ENCODE data around the gene CAPN10. TPM values are rescaled to one million over a fixed set of nuclear protein-coding genes. Genes with fewer than 3 reads are reported as not detected.
"Not testable (repeated sequence)": the region's sequence is repeated elsewhere in the genome, so short reads cannot be mapped to it uniquely, and the experiment has no call there.

Gene CAPN10
- total RNA-seq, 4 donors from 2014 or later, result 2.8 to 39.6 (median 21.6) TPM

GRCh38 chr2:240560480-240561324, 25.8 kb upstream of the CAPN10 start:
- Histone ChIP-seq H3K27ac (peak overlapping the region; percentile 94 to 98), H3K4me3 (peak overlapping the region; percentile 64 to 74), H3K27me3 (peaks cover 0 to 7% of the 10 kb centered on the region in 2 donors), H3K4me1 (peaks cover 3 to 17% of the 10 kb centered on the region in 2 donors), H3K9me3 (no peaks in the 10 kb centered on the region), H3K36me3 (no peaks in the 10 kb centered on the region)
- intact Hi-C loops (cut with DNase I; ENCODE audit: low total_unique reads), result no loop called here
- TF ChIP-seq CTCF (IDR thresholded peaks at IDR 0.05) (peak; percentile 28 to 49 (median 32)), POLR2A (IDR thresholded peaks at IDR 0.05) (peak; percentile 56 to 93)
- peak; percentile 100 for DNase-seq

DNA sequence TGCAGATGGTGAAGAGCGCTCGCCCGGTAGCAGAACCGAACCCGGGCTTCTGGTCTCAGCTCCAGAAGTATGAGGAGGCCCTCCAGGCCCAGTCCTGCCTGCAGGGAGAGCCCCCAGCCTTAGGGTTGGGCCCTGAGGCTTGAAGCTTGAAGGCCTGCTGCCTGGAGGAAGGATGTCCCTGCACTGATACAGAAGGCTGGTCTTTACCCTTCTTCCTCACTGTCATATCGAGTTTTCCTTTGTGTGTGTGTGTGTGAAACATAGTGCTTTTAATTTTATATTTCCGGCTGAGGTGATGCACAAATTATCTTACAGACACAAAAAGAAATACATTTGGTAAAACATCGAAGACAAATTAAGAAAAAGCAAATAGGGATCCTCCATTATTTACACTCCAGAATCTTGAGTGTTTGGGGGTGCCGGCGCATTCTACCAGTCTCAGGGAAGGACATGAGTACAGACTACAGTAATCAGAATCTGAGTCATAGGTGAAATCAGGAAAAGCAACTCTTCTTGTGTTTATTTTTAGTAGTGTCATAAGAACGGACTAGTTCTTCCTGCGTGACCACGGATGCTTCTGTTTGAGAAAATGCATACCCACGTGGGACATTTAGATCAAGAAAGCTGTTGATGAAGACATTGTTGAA, 25.1 kb upstream of the CAPN10 start:
- Histone ChIP-seq H3K4me3 (peak overlapping the region; percentile 32 to 64), H3K27me3 (peaks cover 0 to 7% of the 10 kb centered on the region in 2 donors), H3K36me3 (no peaks in the 10 kb centered on the region), H3K9me3 (no peaks in the 10 kb centered on the region), H3K27ac (peak overlapping the region; percentile 80 to 94), H3K4me1 (peaks cover 8 to 23% of the 10 kb centered on the region in 2 donors)
- TF ChIP-seq POLR2A (IDR thresholded peaks at IDR 0.05) (no peak), CTCF (IDR thresholded peaks at IDR 0.05) (peak in 1 of 4 experiments; percentile 3)
- DNase-seq, result no peak
- intact Hi-C loops (cut with DNase I; ENCODE audit: low total_unique reads), result no loop called here

GRCh38 chr2:240563231-240563630, 23.3 kb upstream of the CAPN10 start:
- H3K4me1 ChIP-seq, result peaks cover 8 to 25% of the 10 kb centered on the region in 2 donors
- H3K36me3 ChIP-seq; H3K27ac ChIP-seq; H3K4me3 ChIP-seq; H3K9me3 ChIP-seq; intact Hi-C loops (cut with DNase I; ENCODE audit: low total_unique reads); H3K27me3 ChIP-seq: not testable (repeated sequence)
- peak in 1 of 2 donors; percentile 13 for DNase-seq

DNA sequence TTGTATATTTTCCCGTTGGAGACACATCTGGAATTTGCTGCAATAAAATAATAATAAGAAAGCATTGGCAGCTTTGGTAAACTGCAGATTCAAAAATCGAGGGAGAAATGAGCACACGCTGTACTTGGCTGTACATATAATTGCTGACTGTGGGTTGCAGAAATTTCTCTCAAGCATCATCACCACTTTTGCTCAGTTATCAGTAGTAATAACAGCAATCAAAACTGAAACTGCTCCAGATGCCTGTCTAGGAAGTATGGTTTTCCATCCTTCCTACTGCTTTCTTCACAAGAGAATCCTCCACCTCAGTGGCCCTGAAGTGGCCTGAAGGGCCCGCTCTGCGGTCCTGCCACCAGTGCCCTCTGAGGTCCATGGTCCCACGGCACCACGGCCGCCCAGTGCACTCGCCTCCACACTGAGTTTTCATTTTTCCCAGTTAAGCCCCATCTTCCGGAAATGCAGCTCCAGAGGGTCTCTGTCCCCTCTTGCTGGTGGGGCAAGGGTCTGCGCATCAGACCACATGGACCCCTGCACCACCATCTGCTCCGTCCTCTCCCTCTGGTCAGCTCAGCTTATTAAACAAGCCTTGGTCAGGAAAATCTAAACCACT, 22.5 kb upstream of the CAPN10 start:
- TF ChIP-seq POLR2A (IDR thresholded peaks at IDR 0.05) (no peak), CTCF (IDR thresholded peaks at IDR 0.05) (no peak)
- peak in 1 of 2 donors; percentile 9 for DNase-seq
- intact Hi-C loops (cut with DNase I; ENCODE audit: low total_unique reads), result no loop called here
- Histone ChIP-seq H3K36me3 (no peaks in the 10 kb centered on the region), H3K9me3 (no peaks in the 10 kb centered on the region), H3K27me3 (no peaks in the 10 kb centered on the region), H3K4me3 (no peak overlapping the region), H3K4me1 (peaks cover 8 to 25% of the 10 kb centered on the region in 2 donors), H3K27ac (no peak overlapping the region)

GRCh38 chr2:240564561-240565332, 21.8 kb upstream of the CAPN10 start:
- no peaks in the 10 kb centered on the region for H3K27me3 ChIP-seq
- H3K9me3 ChIP-seq, result no peaks in the 10 kb centered on the region
- TF ChIP-seq POLR2A (IDR thresholded peaks at IDR 0.05) (no peak), CTCF (IDR thresholded peaks at IDR 0.05) (no peak)
- DNase-seq, result peak in 1 of 2 donors; percentile 9
- no peak overlapping the region for H3K27ac ChIP-seq
- no peak overlapping the region for H3K4me3 ChIP-seq
- no peaks in the 10 kb centered on the region for H3K36me3 ChIP-seq
- peaks cover 8 to 26% of the 10 kb centered on the region in 2 donors for H3K4me1 ChIP-seq
- intact Hi-C loops (cut with DNase I; ENCODE audit: low total_unique reads), result no loop called here

Measured in uterus (tissue), 4 donors.